HG02852 (cell line): ENCODE results near the gene RNASE4.
A peak's percentile ranks its signal among the peaks of the same experiment; 100 is the strongest.
"Not testable (repeated sequence)": the region's sequence is repeated elsewhere in the genome, so short reads cannot be mapped to it uniquely, and the experiment has no call there.

Experiments
- ATAC-seq: cut with Tn5 transposase; IDR thresholded peaks from one replicate; pipeline ENCODE4 v1.9.1; 2021; ENCODE audit warnings: mild to moderate bottlenecking, moderate library complexity; ENCODE audit not compliant: unreplicated experiment

RNASE4 gene, protein sequence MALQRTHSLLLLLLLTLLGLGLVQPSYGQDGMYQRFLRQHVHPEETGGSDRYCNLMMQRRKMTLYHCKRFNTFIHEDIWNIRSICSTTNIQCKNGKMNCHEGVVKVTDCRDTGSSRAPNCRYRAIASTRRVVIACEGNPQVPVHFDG

GRCh38 chr14:20683891-20684661 lies at the start of gene RNASE4:
Gene RNASE4 (plus strand): TSS chr14:20684560. CDS start chr14:20699372, 14,812 bp downstream.
- ATAC-seq = peak; percentile 24

DNA sequence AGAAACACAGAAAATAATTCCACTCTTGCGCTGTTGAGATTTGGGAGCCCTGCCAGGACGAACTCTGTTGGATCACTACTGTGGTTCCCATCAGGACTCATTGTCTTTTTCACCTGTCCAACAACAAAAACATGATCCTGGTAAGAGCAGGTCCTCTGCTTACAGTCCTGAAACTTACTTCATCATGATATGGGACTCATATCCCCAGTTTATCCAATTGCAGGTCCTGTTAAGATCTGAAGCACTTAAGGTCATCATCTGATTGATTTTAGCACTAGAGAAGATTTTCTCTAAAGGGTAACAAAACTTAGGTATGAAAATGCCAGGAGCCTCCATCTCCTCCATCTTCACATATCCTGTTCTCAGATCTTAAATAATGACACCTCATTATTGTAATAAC lies 42.8 kb upstream of the RNASE4 start, which contains the start of gene OR6S1:
Gene OR6S1, minus strand, starts transcription at position 101 of the 400 bp plus-strand sequence. Its CDS starts 0 bp downstream, at position 101.
- ATAC-seq = no peak

DNA sequence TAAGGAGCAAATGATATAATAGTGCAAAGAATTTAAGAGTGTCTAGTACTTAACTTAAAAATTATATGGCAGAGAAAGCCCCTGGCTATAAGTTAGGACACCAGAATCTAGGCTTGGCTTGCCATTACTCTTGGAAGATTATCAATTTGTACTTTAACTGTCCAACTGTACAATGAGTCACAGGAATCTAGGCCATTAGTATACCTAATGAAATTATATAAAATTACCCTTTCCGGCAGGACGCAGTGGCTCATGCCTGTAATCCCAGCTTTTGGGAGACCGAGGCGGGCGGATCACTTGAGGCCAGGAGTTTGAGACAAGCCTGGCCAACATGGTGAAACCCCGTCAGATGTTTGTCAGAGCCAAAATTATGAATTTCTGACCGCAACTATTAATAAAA lies 42.2 kb upstream of the RNASE4 start:
- no peak for ATAC-seq

DNA sequence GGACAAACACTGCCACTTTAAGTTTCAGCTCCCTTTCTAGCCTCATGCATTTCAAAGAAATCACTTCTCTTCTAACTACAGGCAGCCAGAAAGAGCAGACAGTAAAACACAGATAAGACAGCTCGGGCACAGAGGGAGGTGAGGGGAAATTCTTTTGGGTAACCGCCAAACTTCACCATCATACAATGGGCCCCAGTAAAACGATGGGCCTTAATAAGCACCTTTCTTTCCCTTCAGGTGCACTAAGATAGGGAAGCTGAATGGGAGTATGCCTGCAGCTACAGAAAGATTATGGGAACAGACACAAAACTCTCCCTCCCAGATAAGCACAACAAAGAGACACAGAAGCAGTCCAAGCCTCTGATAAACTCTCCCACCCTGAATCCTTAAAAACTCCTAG lies 41.6 kb upstream of the RNASE4 start:
- not testable (repeated sequence) for ATAC-seq

GRCh38 chr14:20644520-20644919 lies 39.8 kb upstream of the RNASE4 start:
- ATAC-seq = no peak

DNA sequence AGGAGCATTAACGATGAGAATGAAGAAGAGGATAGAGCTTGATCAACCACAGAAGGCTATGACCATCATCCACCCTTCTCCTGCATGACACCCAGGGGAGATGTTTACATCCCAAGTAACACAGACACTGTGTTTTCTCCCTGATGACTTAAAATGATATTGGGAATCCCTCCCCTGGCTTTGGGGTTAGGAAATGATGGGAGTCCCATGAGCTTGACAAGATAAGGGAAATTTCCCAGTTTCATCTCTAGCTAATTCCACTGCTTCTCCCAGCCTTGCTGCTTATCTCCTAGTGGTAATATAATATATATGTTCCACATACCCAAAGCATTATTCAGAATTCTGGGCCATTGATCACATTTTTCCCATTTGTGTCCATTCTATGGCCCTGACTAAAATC lies 38.9 kb upstream of the RNASE4 start:
- no peak for ATAC-seq

DNA sequence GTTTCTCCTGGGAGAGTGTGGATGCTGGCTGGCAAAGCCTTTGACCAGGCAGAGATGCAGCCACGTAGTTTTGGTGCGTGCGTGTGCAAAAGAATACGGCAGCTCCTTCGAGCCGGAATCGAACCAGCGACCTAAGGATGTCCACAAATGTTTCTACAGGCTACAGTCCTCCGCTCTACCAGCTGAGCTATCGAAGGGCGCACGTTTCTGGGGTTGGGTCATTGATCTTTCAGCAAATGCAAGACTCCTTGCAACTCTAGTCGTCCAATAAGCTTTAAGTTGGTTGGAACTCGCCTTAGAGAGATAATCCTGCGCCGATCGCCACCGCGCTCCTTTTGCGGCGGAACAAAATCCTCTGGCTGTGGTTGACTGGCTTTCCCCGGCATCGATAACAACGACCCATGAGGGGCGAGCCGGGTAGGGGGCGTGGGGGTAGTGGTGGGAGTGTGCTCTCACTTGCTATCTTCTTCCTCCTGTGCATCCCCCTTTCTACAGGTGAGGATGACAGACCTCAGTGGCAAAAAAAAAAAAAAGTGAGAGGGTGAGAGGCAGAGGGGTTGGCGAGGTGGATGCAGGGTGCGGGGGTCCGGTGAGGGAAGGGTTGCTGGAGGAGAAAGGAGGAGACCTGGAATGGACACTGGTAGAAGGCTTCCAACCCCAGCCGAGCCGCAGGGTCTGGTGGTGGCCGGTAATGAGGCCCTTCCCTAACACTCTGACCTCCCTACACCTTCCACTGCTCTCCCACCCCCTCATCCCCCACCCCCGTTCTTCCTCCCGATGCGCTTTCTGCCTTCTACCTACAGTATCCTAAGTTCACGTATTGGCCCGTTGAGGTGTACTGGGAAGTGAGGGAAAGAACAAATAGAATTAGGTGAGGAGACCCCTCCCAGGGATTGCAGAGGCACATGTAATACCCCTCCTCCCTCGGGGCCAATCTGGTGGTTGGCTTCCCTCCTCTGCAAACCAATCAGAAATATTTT lies 31.1 kb upstream of the RNASE4 start:
- peak; percentile 51 for ATAC-seq

- ATAC-seq = no peak
Observed at GRCh38 chr14:20655851-20656250, 28.5 kb upstream of the RNASE4 start.

DNA sequence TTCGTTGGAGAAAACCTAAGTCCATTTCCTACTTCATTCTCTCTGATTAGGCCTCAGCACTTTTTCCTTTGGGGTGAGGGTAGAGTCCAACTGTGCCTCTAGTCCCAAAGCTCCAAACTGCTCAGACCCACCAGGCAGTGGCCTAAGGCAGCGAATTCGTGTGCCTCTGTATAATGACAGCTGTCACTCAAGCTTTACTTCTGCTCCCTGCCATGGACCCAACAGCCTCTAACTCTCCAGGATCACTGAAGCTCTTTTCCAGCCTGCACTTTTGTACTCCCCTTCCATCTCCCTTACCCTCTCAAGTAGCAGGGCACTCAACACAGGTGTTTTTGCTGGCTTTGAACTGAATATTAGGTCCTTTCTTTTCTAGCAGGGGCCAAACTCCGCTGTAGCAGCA lies 28.1 kb upstream of the RNASE4 start:
- no peak for ATAC-seq

DNA sequence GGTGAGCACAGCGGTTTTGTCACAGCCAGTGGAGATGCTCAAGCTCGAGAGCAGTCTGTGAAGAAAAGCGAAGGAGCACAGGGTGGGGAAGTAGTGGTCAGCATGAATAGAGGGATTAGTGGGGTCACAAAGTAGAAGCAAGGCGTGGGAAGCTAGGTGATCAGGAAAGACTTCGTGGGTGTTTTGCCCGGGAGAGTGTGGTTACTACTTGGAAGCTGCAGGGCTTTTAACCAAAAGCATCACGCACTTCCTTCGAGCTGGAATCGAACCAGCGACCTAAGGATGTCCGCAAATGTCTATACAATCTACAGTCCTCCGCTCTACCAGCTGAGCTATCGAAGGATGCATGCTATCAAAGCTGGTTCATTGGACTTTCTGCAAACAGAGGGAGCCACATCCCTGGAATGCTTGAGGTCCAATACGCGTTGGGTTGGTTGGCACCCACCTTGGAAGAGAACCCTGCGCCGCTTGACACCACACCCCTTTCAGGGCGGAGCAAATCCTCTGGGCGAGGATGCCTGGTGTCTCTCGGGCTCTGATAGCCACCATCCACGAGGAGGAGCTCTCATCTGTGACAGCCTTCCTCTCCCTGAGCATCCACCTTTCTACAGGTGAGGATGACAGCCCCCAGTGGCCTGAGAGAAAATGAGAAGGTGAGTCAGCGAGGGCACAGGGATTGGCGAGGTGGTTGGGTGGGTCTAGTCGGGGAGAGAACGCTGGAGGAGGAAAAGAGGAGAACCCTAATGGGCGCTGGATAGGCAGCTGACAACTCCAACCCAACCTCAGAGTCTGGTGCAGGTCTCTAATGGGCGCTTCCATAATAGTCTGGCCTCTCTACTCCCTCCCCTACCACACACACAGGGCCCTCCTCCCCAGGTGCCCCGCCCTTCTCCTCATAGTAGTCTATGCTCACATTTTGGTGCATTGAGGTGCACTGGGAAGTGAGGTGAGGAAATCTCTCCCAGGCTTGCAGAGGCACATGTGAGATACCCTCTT lies 26.8 kb upstream of the RNASE4 start:
- ATAC-seq = no peak

DNA sequence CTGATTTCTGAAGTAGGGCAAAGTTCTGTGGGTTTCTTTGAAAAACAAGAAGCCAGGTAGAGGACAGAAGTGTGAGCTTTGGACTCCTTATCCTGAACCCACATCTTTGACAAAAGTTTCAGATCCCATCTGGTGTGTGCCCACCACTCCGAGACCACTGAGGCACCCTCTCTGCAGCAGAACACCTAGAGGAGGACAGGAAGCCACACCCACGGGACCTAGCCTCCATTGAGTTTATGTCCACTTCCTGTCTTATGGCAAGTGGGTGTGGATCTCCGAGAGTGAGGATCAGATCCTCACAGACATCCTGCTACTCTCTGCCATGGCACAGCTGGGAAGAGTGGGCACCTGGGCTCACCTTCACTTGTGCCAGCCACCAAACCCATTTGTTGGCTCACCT lies 26.1 kb upstream of the RNASE4 start:
- no peak for ATAC-seq

DNA sequence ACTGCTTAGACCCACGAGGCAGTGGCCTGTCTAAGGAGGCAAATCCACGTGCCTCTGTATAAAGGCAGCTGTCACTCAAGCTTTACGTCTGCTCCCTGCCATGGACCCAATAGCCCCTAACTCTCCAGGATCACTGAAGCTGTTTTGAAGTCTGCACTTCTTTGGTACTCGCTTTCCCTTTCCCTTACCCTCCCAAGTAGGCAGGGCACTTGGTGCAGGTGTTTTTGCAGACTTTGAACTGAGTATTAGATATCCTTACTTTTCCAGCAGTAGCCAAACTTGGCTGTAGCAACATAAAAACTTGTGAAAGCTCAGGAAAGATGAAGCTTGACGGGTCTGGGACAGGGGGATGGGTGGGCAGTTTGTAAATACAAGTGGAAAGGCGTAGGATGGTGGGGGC lies 25.0 kb upstream of the RNASE4 start:
- no peak for ATAC-seq

- ATAC-seq = no peak
Observed at GRCh38 chr14:20659813-20660395, 24.5 kb upstream of the RNASE4 start.

- no peak for ATAC-seq
Observed at GRCh38 chr14:20661197-20661596, 23.2 kb upstream of the RNASE4 start.

- ATAC-seq = peak; percentile 48
Observed at GRCh38 chr14:20662968-20663732, 21.2 kb upstream of the RNASE4 start.

GRCh38 chr14:20666400-20666961 lies 17.9 kb upstream of the RNASE4 start:
- not testable (repeated sequence) for ATAC-seq

DNA sequence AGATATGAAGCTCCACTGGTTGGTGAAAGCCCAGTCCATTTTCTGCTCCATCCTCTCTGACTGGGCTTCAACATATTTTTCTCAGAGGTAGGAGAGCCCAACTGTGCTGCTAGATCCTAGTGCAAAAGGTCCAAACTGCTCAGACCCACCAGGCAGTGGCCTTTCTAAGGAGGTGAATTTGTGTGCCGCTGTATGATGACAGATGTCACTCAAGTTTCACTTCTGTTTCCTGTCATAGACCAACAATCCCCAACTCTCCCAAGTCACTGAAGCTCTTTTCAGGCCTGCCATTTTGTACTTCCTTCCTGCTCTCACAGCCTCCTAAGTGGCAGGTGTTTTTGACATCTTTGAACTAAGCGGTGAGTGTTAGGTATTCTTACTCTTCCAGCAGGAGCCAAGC lies 16.4 kb upstream of the RNASE4 start:
- peak; percentile 69 for ATAC-seq

DNA sequence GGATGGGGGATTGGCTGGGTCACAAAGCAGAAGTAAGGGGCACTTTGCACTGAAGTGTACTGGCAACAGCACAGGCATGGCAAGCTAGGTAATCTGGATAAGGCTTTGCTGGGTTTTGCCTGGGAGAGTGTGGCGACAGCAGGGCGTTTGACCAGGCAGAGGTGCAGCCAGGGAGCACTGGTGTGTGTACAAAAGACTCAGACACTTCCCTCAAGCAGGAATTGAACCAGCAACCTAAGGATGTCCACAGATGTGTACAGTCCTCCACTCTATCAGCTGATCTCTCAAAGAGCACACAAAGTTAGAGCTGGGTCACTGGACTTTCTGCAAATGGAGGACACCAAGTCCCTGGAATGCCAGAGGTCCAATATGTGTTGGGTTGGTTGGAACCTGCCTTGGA lies 15.4 kb upstream of the RNASE4 start:
- no peak for ATAC-seq
